Measurements from ENCODE around the gene CPA4. TPM values are rescaled to one million over a fixed set of nuclear protein-coding genes. Genes with fewer than 3 reads are reported as not detected.

The CPA4 gene
- total and polyA plus RNA-seq, 8 donors, result 4.5 to 12.4 (median 6.4) TPM

DNA sequence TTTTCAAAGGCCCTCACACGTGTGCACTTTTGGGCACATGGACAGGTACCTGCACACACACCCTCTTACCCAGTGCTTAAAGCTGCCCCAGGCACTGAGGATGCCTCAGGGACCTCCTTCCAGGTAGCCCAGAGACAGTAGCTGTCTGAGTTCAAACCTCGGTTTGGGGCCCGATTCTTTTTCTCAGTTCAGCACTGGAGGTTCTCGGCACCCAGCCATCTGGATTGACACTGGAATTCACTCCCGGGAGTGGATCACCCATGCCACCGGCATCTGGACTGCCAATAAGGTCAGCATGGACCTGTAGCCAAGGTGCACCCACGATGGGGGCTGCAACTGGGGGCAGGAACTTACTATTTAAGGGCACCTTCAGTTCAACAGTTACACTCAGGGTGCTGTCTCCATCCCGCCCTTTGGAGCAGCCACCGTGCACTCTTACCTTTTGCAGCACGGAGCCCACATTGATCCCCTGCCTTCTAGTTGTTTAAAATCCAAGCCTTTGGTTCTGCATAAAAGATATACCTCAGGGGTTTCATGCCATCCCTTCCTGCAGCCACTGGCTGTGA, 69.4 kb downstream of the CPA4 start:
- ATAC-seq (no peak), FAIRE-seq (no peak), DNase-seq (no peak)
- Histone ChIP-seq H3K36me3 (no peaks in the 10 kb centered on the region), H3K4me1 (peaks cover 14 to 24% (median 21%) of the 10 kb centered on the region in 3 donors), H3K27me3 (no peaks in the 10 kb centered on the region), H3K27ac (no peak overlapping the region), H3K9me3 (no peaks in the 10 kb centered on the region), H3K4me3 (no peak overlapping the region)
- TF ChIP-seq, protein P1, sequence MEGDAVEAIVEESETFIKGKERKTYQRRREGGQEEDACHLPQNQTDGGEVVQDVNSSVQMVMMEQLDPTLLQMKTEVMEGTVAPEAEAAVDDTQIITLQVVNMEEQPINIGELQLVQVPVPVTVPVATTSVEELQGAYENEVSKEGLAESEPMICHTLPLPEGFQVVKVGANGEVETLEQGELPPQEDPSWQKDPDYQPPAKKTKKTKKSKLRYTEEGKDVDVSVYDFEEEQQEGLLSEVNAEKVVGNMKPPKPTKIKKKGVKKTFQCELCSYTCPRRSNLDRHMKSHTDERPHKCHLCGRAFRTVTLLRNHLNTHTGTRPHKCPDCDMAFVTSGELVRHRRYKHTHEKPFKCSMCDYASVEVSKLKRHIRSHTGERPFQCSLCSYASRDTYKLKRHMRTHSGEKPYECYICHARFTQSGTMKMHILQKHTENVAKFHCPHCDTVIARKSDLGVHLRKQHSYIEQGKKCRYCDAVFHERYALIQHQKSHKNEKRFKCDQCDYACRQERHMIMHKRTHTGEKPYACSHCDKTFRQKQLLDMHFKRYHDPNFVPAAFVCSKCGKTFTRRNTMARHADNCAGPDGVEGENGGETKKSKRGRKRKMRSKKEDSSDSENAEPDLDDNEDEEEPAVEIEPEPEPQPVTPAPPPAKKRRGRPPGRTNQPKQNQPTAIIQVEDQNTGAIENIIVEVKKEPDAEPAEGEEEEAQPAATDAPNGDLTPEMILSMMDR (IDR thresholded peaks at IDR 0.05), result no peak
- 95% methylated on average over 10 of the region's 10 CpGs for WGBS, 2 donors
- intact Hi-C loops (cut with DNase I), result loop anchor here in 1 of 3 donors (10.0 kb wide), 1 partner anchor 68 kb away; the partner anchor contains the start of gene CPA4

DNA sequence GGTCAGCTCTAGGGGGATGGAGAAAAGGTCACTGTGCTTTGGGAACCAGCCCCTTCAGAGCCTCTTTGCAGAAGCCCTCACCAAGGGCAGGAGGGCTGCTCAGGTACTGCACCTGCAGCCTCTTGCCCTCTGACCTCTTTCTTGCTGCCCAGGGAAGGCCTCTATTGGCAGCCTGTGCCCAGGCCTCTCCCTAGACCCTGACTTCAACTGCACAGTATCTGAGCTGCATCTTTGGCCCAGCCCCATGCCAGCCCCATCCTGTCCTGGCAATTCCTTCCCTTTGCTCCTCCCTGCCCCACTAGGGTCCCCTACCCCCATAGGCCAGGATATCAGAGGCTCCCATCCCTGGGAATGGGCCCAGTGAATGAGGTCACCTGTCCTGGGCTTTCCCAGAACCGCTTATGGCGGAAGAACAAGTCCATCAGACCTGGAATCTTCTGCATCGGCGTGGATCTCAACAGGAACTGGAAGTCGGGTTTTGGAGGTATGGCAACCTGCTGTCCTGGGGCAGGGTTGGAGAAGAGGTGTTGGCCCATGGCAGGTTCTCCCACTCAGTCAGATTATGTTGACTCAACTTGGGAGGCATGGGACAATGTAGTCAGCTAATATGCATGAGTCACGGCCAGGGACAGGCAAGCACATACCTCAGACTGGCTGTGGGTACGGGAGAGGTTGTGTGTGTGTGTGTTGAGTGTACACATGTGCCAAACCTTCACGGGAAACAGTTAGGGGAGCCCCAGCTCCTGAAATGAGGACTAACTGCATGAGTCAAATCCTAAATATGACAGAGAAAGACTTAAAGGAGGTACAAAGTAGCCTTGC, 70.3 kb downstream of the CPA4 start:
- 77 to 84% methylated on average over 8 of the region's 8 CpGs for WGBS, 2 donors
- FAIRE-seq, result no peak

DNA sequence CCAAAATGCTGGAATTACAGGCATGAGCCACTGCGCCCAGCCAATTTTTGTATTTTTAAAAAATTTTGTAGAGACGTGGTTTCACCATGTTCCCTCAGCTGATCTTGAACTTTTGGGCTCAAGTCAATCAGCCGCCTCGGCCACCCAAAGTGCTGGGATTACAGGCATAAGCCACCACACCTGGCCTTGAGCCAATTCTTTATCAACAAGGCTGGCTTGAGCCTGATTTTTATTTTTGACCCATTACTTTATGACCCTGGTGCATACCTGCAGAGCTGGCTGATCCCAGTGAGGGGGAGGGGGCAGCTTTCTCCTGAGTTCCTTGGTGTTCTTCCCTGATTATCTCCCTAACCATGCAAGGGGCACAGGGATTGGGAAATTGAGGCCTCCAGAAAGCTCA, 71.5 kb downstream of the CPA4 start:
- H3K27me3 ChIP-seq, result no peaks in the 10 kb centered on the region
- H3K27ac ChIP-seq, result peak overlapping the region in 2 of 4 donors; percentile 35 to 65
- H3K4me3 ChIP-seq, result no peak overlapping the region
- no peaks in the 10 kb centered on the region for H3K9me3 ChIP-seq
- DNase-seq (peak in 1 of 6 donors; percentile 48), ATAC-seq (peak; percentile 4 to 36 (median 24)), FAIRE-seq (no peak)
- no peaks in the 10 kb centered on the region for H3K36me3 ChIP-seq
- WGBS, 2 donors, result 54 to 57% methylated on average over 4 of the region's 4 CpGs
- TF ChIP-seq, protein P1 (IDR thresholded peaks at IDR 0.05), result no peak
- peaks cover 19 to 32% (median 26%) of the 10 kb centered on the region in 3 donors for H3K4me1 ChIP-seq
- intact Hi-C loops (cut with DNase I), result loop anchor here in 1 of 3 donors (10.0 kb wide), 1 partner anchor 70 kb away; the partner anchor contains the start of gene CPA4

More for the DNA sequence above, 70.3 kb downstream of the CPA4 start:
- intact Hi-C loops (cut with DNase I), result loop anchor here in 1 of 3 donors (10.0 kb wide), 1 partner anchor 68 kb away; the partner anchor contains the start of gene CPA4
- Histone ChIP-seq H3K27ac (peak overlapping the region in 1 of 4 donors; percentile 3), H3K36me3 (no peaks in the 10 kb centered on the region), H3K4me3 (no peak overlapping the region), H3K4me1 (peaks cover 14 to 24% (median 21%) of the 10 kb centered on the region in 3 donors), H3K9me3 (no peaks in the 10 kb centered on the region), H3K27me3 (no peaks in the 10 kb centered on the region)
- TF ChIP-seq, protein P1 (IDR thresholded peaks at IDR 0.05), result no peak
- ATAC-seq (peak; percentile 47 to 84 (median 66)), DNase-seq (peak in 1 of 6 donors; percentile 71)

DNA sequence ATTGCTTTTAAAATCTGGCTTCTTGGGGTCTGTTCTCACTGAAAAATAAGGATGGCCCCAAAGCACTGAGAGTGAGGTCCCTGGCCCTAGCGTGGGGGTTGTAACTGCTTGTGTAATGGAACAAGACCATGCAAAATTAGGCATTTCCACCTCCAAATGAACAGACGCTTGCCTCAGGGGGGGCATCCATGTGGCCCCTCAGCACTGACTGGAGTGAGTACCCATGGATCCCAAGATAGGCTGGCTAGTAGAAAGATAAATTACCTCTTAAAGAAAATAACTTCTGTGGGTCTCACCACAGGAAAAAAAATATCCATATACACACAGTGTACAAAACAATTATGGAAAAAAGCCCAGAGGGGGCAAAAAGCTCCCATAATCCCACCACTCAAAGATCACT, 72.1 kb downstream of the CPA4 start:
- no peak overlapping the region for H3K4me3 ChIP-seq
- H3K27me3 ChIP-seq, result no peaks in the 10 kb centered on the region
- 81 to 90% methylated on average over 2 of the region's 2 CpGs for WGBS, 2 donors
- H3K9me3 ChIP-seq, result no peaks in the 10 kb centered on the region
- peak in 1 of 6 donors; percentile 13 for DNase-seq
- peak in 1 of 4 donors; percentile 1 for ATAC-seq
- peak overlapping the region in 3 of 4 donors; percentile 28 to 65 (median 35) for H3K27ac ChIP-seq
- intact Hi-C loops (cut with DNase I), result loop anchor here in 2 of 3 donors (5.0 to 10.0 kb wide), 2 partner anchors 68 to 70 kb away; partner anchors contain the start of gene CPA4 (in 1 of the 2)
- no peak for FAIRE-seq
- H3K36me3 ChIP-seq, result no peaks in the 10 kb centered on the region
- H3K4me1 ChIP-seq, result peaks cover 20 to 39% (median 32%) of the 10 kb centered on the region in 3 donors
- TF ChIP-seq, protein P1 (IDR thresholded peaks at IDR 0.05), result no peak

Data from pancreas (tissue), 10 donors.